Measurements from ENCODE around the gene SNTG2.

The SNTG2 gene

GRCh38 chr2:1283871-1284270 lies 333.2 kb downstream of the SNTG2 start:
- no peak for TF ChIP-seq CTCF (IDR thresholded peaks at IDR 0.05; ENCODE audit: control insufficient read depth, extremely low read depth, insufficient read depth)
- DNase-seq (ENCODE audit: low read depth), result no peak

GRCh38 chr2:1286929-1287328 lies 336.3 kb downstream of the SNTG2 start:
- no peak for DNase-seq (ENCODE audit: low read depth)
- H3K4me3 ChIP-seq (ENCODE audit: low read depth, low read length), result no peak overlapping the region
- TF ChIP-seq CTCF (IDR thresholded peaks at IDR 0.05; ENCODE audit: control insufficient read depth, extremely low read depth, insufficient read depth), result no peak

More at GRCh38 chr2:1283871-1284270, 333.2 kb downstream of the SNTG2 start:
- H3K4me3 ChIP-seq (ENCODE audit: low read depth, low read length), result no peak overlapping the region

GRCh38 chr2:1287427-1287826 lies 336.8 kb downstream of the SNTG2 start:
- no peak for DNase-seq (ENCODE audit: low read depth)
- no peak overlapping the region for H3K4me3 ChIP-seq (ENCODE audit: low read depth, low read length)
- TF ChIP-seq CTCF (IDR thresholded peaks at IDR 0.05; ENCODE audit: control insufficient read depth, extremely low read depth, insufficient read depth), result no peak

- DNase-seq (ENCODE audit: low read depth), result no peak
- no peak for TF ChIP-seq CTCF (IDR thresholded peaks at IDR 0.05; ENCODE audit: control insufficient read depth, extremely low read depth, insufficient read depth)
- H3K4me3 ChIP-seq (ENCODE audit: low read depth, low read length), result no peak overlapping the region
These were observed 344.3 kb downstream of the SNTG2 start for GRCh38 chr2:1294900-1295299.

GRCh38 chr2:1295740-1296139 lies 345.1 kb downstream of the SNTG2 start:
- no peak overlapping the region for H3K4me3 ChIP-seq (ENCODE audit: low read depth, low read length)
- TF ChIP-seq CTCF (IDR thresholded peaks at IDR 0.05; ENCODE audit: control insufficient read depth, extremely low read depth, insufficient read depth), result no peak
- no peak for DNase-seq (ENCODE audit: low read depth)

GRCh38 chr2:1297372-1298159 lies 346.9 kb downstream of the SNTG2 start:
- no peak for DNase-seq (ENCODE audit: low read depth)
- TF ChIP-seq CTCF (IDR thresholded peaks at IDR 0.05; ENCODE audit: control insufficient read depth, extremely low read depth, insufficient read depth), result no peak
- no peak overlapping the region for H3K4me3 ChIP-seq (ENCODE audit: low read depth, low read length)

GRCh38 chr2:1299043-1299442 lies 348.4 kb downstream of the SNTG2 start:
- H3K4me3 ChIP-seq (ENCODE audit: low read depth, low read length), result no peak overlapping the region
- no peak for DNase-seq (ENCODE audit: low read depth)
- TF ChIP-seq CTCF (IDR thresholded peaks at IDR 0.05; ENCODE audit: control insufficient read depth, extremely low read depth, insufficient read depth), result no peak

All from LNCaP clone FGC (cell line).